IMR-90 (cell line): Measurements from ENCODE around the gene TWIST1. TPM values are rescaled to one million over a fixed set of nuclear protein-coding genes. Genes with fewer than 3 reads are reported as not detected.

Experiments used
- ATAC-seq: fragments of 200-7000 bp; cut with Tn5 transposase; 2 replicates; pipeline ENCODE4 v1.9.1; 2020; ENCODE audit warnings: low read depth, mild to moderate bottlenecking, moderate library complexity
- BruUV-seq: library from RNA; stranded (reverse); fragments of 400-500 nt; replicated peaks from 2 replicates; lab custom pipeline; 2021; lab: Mats Ljungman, UMichigan
- CTCF ChIA-PET: fragments of 300-600 bp; formaldehyde crosslinking; extraction: SDS; loops from one replicate; lab custom pipeline; 2021; ENCODE audit warnings: antibody characterized with exemption; lab: Yijun Ruan, JAX
- POLR2A ChIA-PET: fragments of 300-600 bp; sonication (Branson Sonifier 250); formaldehyde crosslinking; loops from one replicate; lab custom pipeline; 2022; ENCODE audit warnings: antibody characterized with exemption; ENCODE audit not compliant: unreplicated experiment; lab: Charles Lee
- DNase-seq: peaks from one replicate; pipeline ENCODE4 v3.0.0; 2013
- H2AFZ ChIP-seq: replicated peaks from 2 replicates; pipeline ENCODE3; 2013; ENCODE audit warnings: low read length, mild to moderate bottlenecking; ENCODE audit not compliant: poor library complexity
- H2AK5ac ChIP-seq: 2 replicates; pipeline ENCODE4 v1.6.1; 2013; ENCODE audit warnings: low read depth, low read length, inconsistent platforms
- H2AK9ac ChIP-seq: replicated peaks from 2 replicates; pipeline ENCODE3; 2013; ENCODE audit warnings: mild to moderate bottlenecking, low read depth, low read length, moderate library complexity; ENCODE audit not compliant: poor library complexity
- H2BK120ac ChIP-seq: 2 replicates; pipeline ENCODE4 v1.6.1; 2013; ENCODE audit warnings: low read depth, low read length, inconsistent platforms
- H2BK15ac ChIP-seq: 3 replicates; pipeline ENCODE4 v1.6.1; 2013; ENCODE audit warnings: low read depth, low read length, inconsistent platforms
- H2BK20ac ChIP-seq: 2 replicates; pipeline ENCODE4 v1.6.1; 2013; ENCODE audit warnings: low read depth, mild to moderate bottlenecking, inconsistent platforms, low read length, moderate library complexity
- H2BK5ac ChIP-seq: 2 replicates; pipeline ENCODE4 v1.6.1; 2013; ENCODE audit warnings: mild to moderate bottlenecking, low read depth, low read length, inconsistent platforms; ENCODE audit not compliant: poor library complexity, severe bottlenecking
- H3K14ac ChIP-seq: replicated peaks from 2 replicates; pipeline ENCODE4 v1.6.1; 2013; ENCODE audit warnings: low read depth, low read length, inconsistent platforms
- H3K18ac ChIP-seq: 2 replicates; pipeline ENCODE4 v1.6.1; 2013; ENCODE audit warnings: low read depth, low read length, control low read depth
- H3K23ac ChIP-seq: 2 replicates; pipeline ENCODE4 v1.6.1; 2013; ENCODE audit warnings: low read depth, low read length, inconsistent platforms
- H3K27ac ChIP-seq: 2 replicates; pipeline ENCODE4 v1.5.1; 2013; ENCODE audit warnings: mild to moderate bottlenecking, control low read depth, low read length; ENCODE audit not compliant: insufficient read depth
- H3K27me3 ChIP-seq: 2 replicates; pipeline ENCODE4 v1.6.1; 2013; ENCODE audit warnings: low read length; ENCODE audit not compliant: control insufficient read depth, insufficient read depth
- H3K36me3 ChIP-seq: 2 replicates; pipeline ENCODE4 v1.6.1; 2013; ENCODE audit warnings: low read length, mixed read lengths; ENCODE audit not compliant: control insufficient read depth, insufficient read depth
- H3K4ac ChIP-seq: 2 replicates; pipeline ENCODE4 v1.6.1; 2013; ENCODE audit warnings: low read depth, low read length, inconsistent platforms
- H3K4me1 ChIP-seq: 2 replicates; pipeline ENCODE4 v1.6.1; 2013; ENCODE audit warnings: low read length, mixed read lengths; ENCODE audit not compliant: control insufficient read depth, insufficient read depth
- H3K4me2 ChIP-seq: 2 replicates; pipeline ENCODE4 v1.6.1; 2013; ENCODE audit warnings: low read depth, mild to moderate bottlenecking, control low read depth, low read length, moderate library complexity
- H3K4me3 ChIP-seq: 2 replicates; pipeline ENCODE4 v1.5.1; 2013; ENCODE audit warnings: low read depth, mild to moderate bottlenecking, control low read depth, low read length, moderate library complexity; ENCODE audit not compliant: insufficient read depth
- H3K56ac ChIP-seq: 2 replicates; pipeline ENCODE4 v1.6.1; 2013; ENCODE audit warnings: low read length, inconsistent platforms; ENCODE audit not compliant: insufficient read depth; ENCODE audit errors: extremely low read depth
- H3K79me1 ChIP-seq, 2 experiments: 2 replicates each; pipeline ENCODE4 v1.6.1; 2013; ENCODE audit warnings: low read length in 2 of 2, inconsistent platforms in 1 of 2, low read depth in 1 of 2
- H3K9ac ChIP-seq: 2 replicates; pipeline ENCODE4 v1.6.1; 2013; ENCODE audit warnings: low read depth, low read length, control low read depth
- H3K9me1 ChIP-seq: 2 replicates; pipeline ENCODE4 v1.6.1; 2013; ENCODE audit warnings: low read length, inconsistent platforms; ENCODE audit not compliant: insufficient read depth
- H3K9me3 ChIP-seq: 2 replicates; pipeline ENCODE4 v1.6.1; 2013; ENCODE audit warnings: low read length; ENCODE audit not compliant: control insufficient read depth, insufficient read depth
- H4K20me1 ChIP-seq: 2 replicates; pipeline ENCODE4 v1.6.1; 2013; ENCODE audit warnings: low read length, inconsistent platforms; ENCODE audit not compliant: insufficient read depth
- H4K5ac ChIP-seq: 2 replicates; pipeline ENCODE4 v1.6.1; 2013; ENCODE audit warnings: mild to moderate bottlenecking, low read depth, low read length, control low read depth
- H4K8ac ChIP-seq, 2 experiments: 2 replicates each; pipeline ENCODE4 v1.6.1; 2013; ENCODE audit warnings: low read depth in 2 of 2, low read length in 2 of 2, control low read depth in 1 of 2, inconsistent platforms in 1 of 2
- H4K91ac ChIP-seq: 2 replicates; pipeline ENCODE4 v1.6.1; 2013; ENCODE audit warnings: low read depth, low read length, inconsistent platforms; ENCODE audit not compliant: insufficient read depth
- CEBPB ChIP-seq: IDR thresholded peaks from 2 replicates; pipeline ENCODE4 v1.6.1; 2012; ENCODE audit warnings: low read depth, low read length, improper control_type of control experiment
- CHD1 ChIP-seq: IDR thresholded peaks from 2 replicates; pipeline ENCODE4 v1.6.1; 2012; ENCODE audit warnings: low read depth, low read length, improper control_type of control experiment
- ELK1 ChIP-seq: fragments of 150-350 bp; IDR thresholded peaks from 2 replicates; pipeline ENCODE4 v1.6.1; 2016; ENCODE audit warnings: low read depth, mild to moderate bottlenecking, low read length, moderate library complexity, borderline replicate concordance
- FOS ChIP-seq: fragments of 150-350 bp; IDR thresholded peaks from 2 replicates; pipeline ENCODE4 v1.6.1; 2016; ENCODE audit warnings: low read depth, low read length
- MAFK ChIP-seq: IDR thresholded peaks from 2 replicates; pipeline ENCODE4 v1.6.1; 2012; ENCODE audit warnings: low read depth, low read length, improper control_type of control experiment
- MXI1 ChIP-seq: IDR thresholded peaks from 2 replicates; pipeline ENCODE4 v1.6.1; 2012; ENCODE audit warnings: low read depth, mild to moderate bottlenecking, low read length, moderate library complexity, borderline replicate concordance
- POLR2A ChIP-seq: IDR thresholded peaks from 2 replicates; pipeline ENCODE4 v1.6.1; 2012; ENCODE audit warnings: mild to moderate bottlenecking, low read depth, low read length
- RAD21 ChIP-seq: IDR thresholded peaks from 2 replicates; pipeline ENCODE4 v1.6.1; 2012; ENCODE audit warnings: low read length, improper control_type of control experiment
- RCOR1 ChIP-seq: IDR thresholded peaks from 2 replicates; pipeline ENCODE4 v1.6.1; 2012; ENCODE audit warnings: mild to moderate bottlenecking, low read length, improper control_type of control experiment; ENCODE audit not compliant: insufficient replicate concordance
- RFX5 ChIP-seq: IDR thresholded peaks from 2 replicates; pipeline ENCODE4 v1.8.0; 2012; ENCODE audit warnings: low read depth, mild to moderate bottlenecking, low read length, moderate library complexity
- SMC3 ChIP-seq: fragments of 150-350 bp; IDR thresholded peaks from 2 replicates; pipeline ENCODE4 v1.6.1; 2016; ENCODE audit warnings: low read depth, mild to moderate bottlenecking, antibody characterized with exemption, low read length, moderate library complexity
- USF2 ChIP-seq: fragments of 150-350 bp; IDR thresholded peaks from 2 replicates; pipeline ENCODE4 v1.6.1; 2017; ENCODE audit warnings: mild to moderate bottlenecking, antibody characterized with exemption, low read length, low read depth
- WGBS, 2 experiments: methylation state at CpG; one replicate each; pipeline versions ENCODE4 v1.1.5 to v1.1.7; 2013; ENCODE audit warnings: missing lambda C conversion rate in 2 of 2; ENCODE audit not compliant: insufficient read length in 1 of 2; ENCODE audit errors: extremely low coverage in 2 of 2; 5-methylcytosine and 5-hydroxymethylcytosine counted together
- dilution Hi-C: fragments of 300-500 bp; cut with HindIII; formaldehyde crosslinking; loops from one replicate; pipeline ENCODE4 v1.14.3; 2018; ENCODE audit warnings: low sequenced_read_pairs; ENCODE audit not compliant: unreplicated experiment
- in situ Hi-C: fragments of 300-500 bp; cut with MboI; formaldehyde crosslinking; loops from 3 replicates; pipeline ENCODE4 v1.14.3; 2019; ENCODE audit warnings: low sequenced_read_pairs, inconsistent platforms, mixed read lengths
- intact Hi-C: fragments of 100-400 bp; cut with micrococcal nuclease; formaldehyde crosslinking; loops from 2 replicates; pipeline ENCODE4 v1.10.0; 2022
- polyA plus RNA-seq, 3 experiments: library from polyadenylated mRNA; depleted of rRNA; stranded (reverse); fragments of >200 nt; gene quantifications; 2 replicates each; pipeline ENCODE4 v1.2.3, GENCODE V29; 2012; ENCODE audit warnings: low replicate concordance in 1 of 3
- total RNA-seq: library from RNA; depleted of rRNA; stranded (reverse); fragments of >200 nt; gene quantifications from 2 replicates; pipeline ENCODE4 v1.2.3, GENCODE V29; 2012

TWIST1 gene
- total and polyA plus RNA-seq, 2 of the 4 experiments (the other 2 are of a cell fraction) = 5.4 to 42.3 TPM

- intact Hi-C loops (loop anchor here (5.0 kb wide), 3 partner anchors 209 to 754 kb away; no protein-coding TSS in a partner anchor), in situ Hi-C loops (loop anchor here (25.0 kb wide), 1 partner anchor 744 kb away; no protein-coding TSS in a partner anchor), dilution Hi-C loops (no loop called here)
- Histone ChIP-seq H2BK20ac (no peak overlapping the region), H3K4me2 (peak overlapping the region; percentile 74), H3K79me1 (peaks cover 0 to 13% of the 10 kb centered on the region in 2 experiments; a peak in 2 of 4 replicates), H4K5ac (no peak overlapping the region), H2BK15ac (no peak overlapping the region), H3K27ac (no peak overlapping the region), H3K36me3 (no peaks in the 10 kb centered on the region; the same call in 1 of the 2 replicates), H3K4me3 (peak overlapping the region; percentile 13; the same call in 1 of the 2 replicates), H3K23ac (peak overlapping the region; percentile 81; the same call in 1 of the 2 replicates), H2AK9ac (no peak overlapping the region), H4K20me1 (no peaks in the 10 kb centered on the region), H3K4me1 (peaks cover 6% of the 10 kb centered on the region), H3K9ac (no peak overlapping the region), H3K18ac (no peak overlapping the region), H3K4ac (no peak overlapping the region), H3K9me1 (0 out of 2 replicates have a peak, but pooled peaks cover 3% of the 10 kb centered on the region), H3K9me3 (no peaks in the 10 kb centered on the region), H2BK120ac (no peak overlapping the region), H3K27me3 (no peaks in the 10 kb centered on the region), H4K8ac (peak overlapping the region in 1 of 2 experiments; percentile 13; a peak in 1 of 4 replicates), H3K14ac (0 out of 2 replicates have a peak overlapping the region, but pooled peaks have one; percentile 12), H4K91ac (no peak overlapping the region), H2BK5ac (no peak overlapping the region), H3K56ac (no peak overlapping the region), H2AK5ac (no peak overlapping the region), H2AFZ (peak overlapping the region; percentile 81)
- TF ChIP-seq ELK1 = no peak
- TF ChIP-seq RAD21 = no peak
- no peak for TF ChIP-seq CHD1
- TF ChIP-seq SMC3 = no peak
- no peak for TF ChIP-seq FOS
- TF ChIP-seq CEBPB = no peak
- no peak for TF ChIP-seq USF2
- no peak for TF ChIP-seq POLR2A
- no peak for TF ChIP-seq RFX5
- no peak for TF ChIP-seq MAFK
- no peak for TF ChIP-seq RCOR1
- TF ChIP-seq MXI1 = no peak
- ChIA-PET CTCF (interaction anchor here (1.1 kb wide), 1 partner anchor 54 kb away, joined by 3 read pairs; no protein-coding TSS in a partner anchor), POLR2A (no interaction called here)
- DNase-seq (no peak), ATAC-seq (no peak)
- no TSS peak for BruUV-seq
- 17% methylated on average over 17 of the region's 49 CpGs; no CpG with 5 or more reads in 1 of the 2 experiments for WGBS, 2 experiments
Observed at GRCh38 chr7:19106241-19107080, 11.0 kb downstream of the TWIST1 start.
